ENCODE data around the gene ORC1.

GRCh38 chr1:52323731-52324130 is 80.5 kb downstream of the ORC1 start:
- TF ChIP-seq POLR2A (IDR thresholded peaks at IDR 0.05; ENCODE audit: low read depth, low read length) = no peak
- TF ChIP-seq POLR2AphosphoS5 (IDR thresholded peaks at IDR 0.05; ENCODE audit: low read depth, low read length) = no peak
